HepG2 (cell line): ENCODE results near the gene UBC. TPM values are rescaled to one million over a fixed set of nuclear protein-coding genes. Genes with fewer than 3 reads are reported as not detected.

Experiments used
- ARID5B ChIP-seq: IDR thresholded peaks from 2 replicates; pipeline ENCODE4 v1.4.0; 2020; ENCODE audit warnings: mild to moderate bottlenecking, missing genetic modification reagents
- CHD2 ChIP-seq: IDR thresholded peaks from 2 replicates; pipeline ENCODE4 v1.6.1; 2011; ENCODE audit warnings: low read depth, low read length, improper control_type of control experiment
- EP300 ChIP-seq, 3 experiments: sonication (generic) in 1 of 3; formaldehyde crosslinking in 1 of 3; IDR thresholded peaks; 2 replicates each; pipeline versions ENCODE4 v1.5.1 to v1.6.1; 2011 to 2020; ENCODE audit warnings: low read depth in 2 of 3, low read length in 2 of 3, borderline replicate concordance in 1 of 3, improper control_type of control experiment in 1 of 3, mild to moderate bottlenecking in 1 of 3, missing genetic modification reagents in 1 of 3, moderate library complexity in 1 of 3
- HNF4A ChIP-seq: sonication (generic); formaldehyde crosslinking; IDR thresholded peaks from 2 replicates; pipeline ENCODE4 v1.4.0; 2020; ENCODE audit warnings: missing genetic modification reagents
- KDM3A ChIP-seq: IDR thresholded peaks from 2 replicates; pipeline ENCODE4 v1.6.1; 2018; ENCODE audit warnings: low read depth, missing compliant biosample characterization
- MAZ ChIP-seq, 2 experiments: sonication (generic) in 1 of 2; formaldehyde crosslinking in 1 of 2; IDR thresholded peaks; 2 replicates each; pipeline versions ENCODE4 v1.5.0 to v1.6.1; 2012 to 2020; ENCODE audit warnings: low read depth in 2 of 2, mild to moderate bottlenecking in 2 of 2, borderline replicate concordance in 1 of 2, improper control_type of control experiment in 1 of 2, low read length in 1 of 2, missing genetic modification reagents in 1 of 2, moderate library complexity in 1 of 2
- NFYB ChIP-seq: sonication (generic); formaldehyde crosslinking; IDR thresholded peaks from 2 replicates; pipeline ENCODE4 v1.4.0; 2020; ENCODE audit warnings: missing genetic modification reagents
- NONO ChIP-seq, 2 experiments: fragments of 450-650 bp in 1 of 2; sonication (generic) in 1 of 2; formaldehyde crosslinking in 1 of 2; IDR thresholded peaks in 1 of 2; conservative IDR thresholded peaks in 1 of 2; 2 replicates each; pipeline versions ENCODE4 v1.6.1 to v1.8.0; 2017 to 2022; ENCODE audit warnings: mild to moderate bottlenecking in 1 of 2, missing genetic modification reagents in 1 of 2, moderate library complexity in 1 of 2
- NRL ChIP-seq: sonication (generic); formaldehyde crosslinking; IDR thresholded peaks from 2 replicates; pipeline ENCODE4 v1.5.0; 2020; ENCODE audit warnings: missing genetic modification reagents, mild to moderate bottlenecking, moderate library complexity, borderline replicate concordance
- PHB2 ChIP-seq: fragments of 450-650 bp; IDR thresholded peaks from 2 replicates; pipeline ENCODE4 v1.6.1; 2018; ENCODE audit not compliant: partially characterized antibody
- RCOR2 ChIP-seq: IDR thresholded peaks from 2 replicates; pipeline ENCODE4 v1.6.1; 2016; ENCODE audit warnings: missing biosample characterization, missing genetic modification reagents
- SATB2 ChIP-seq: sonication (generic); formaldehyde crosslinking; IDR thresholded peaks from 2 replicates; pipeline ENCODE4 v1.5.0; 2020; ENCODE audit warnings: missing genetic modification reagents
- SP2 ChIP-seq: sonication (generic); formaldehyde crosslinking; IDR thresholded peaks from 2 replicates; pipeline ENCODE4 v1.5.1; 2020; ENCODE audit warnings: mild to moderate bottlenecking, missing genetic modification reagents
- ZBTB1 ChIP-seq: sonication (generic); formaldehyde crosslinking; IDR thresholded peaks from 2 replicates; pipeline ENCODE4 v1.4.0; 2020; ENCODE audit warnings: missing genetic modification reagents, borderline replicate concordance
- ZNF12 ChIP-seq: sonication (generic); formaldehyde crosslinking; IDR thresholded peaks from 2 replicates; pipeline ENCODE4 v1.5.0; 2020; ENCODE audit warnings: missing genetic modification reagents
- ZNF24 ChIP-seq: fragments of 450-650 bp; IDR thresholded peaks from 2 replicates; pipeline ENCODE4 v1.6.1; 2017; ENCODE audit warnings: antibody characterized with exemption, mild to moderate bottlenecking
- ZNF350 ChIP-seq: sonication (generic); formaldehyde crosslinking; IDR thresholded peaks from 2 replicates; pipeline ENCODE4 v1.4.0; 2020; ENCODE audit warnings: mild to moderate bottlenecking, low read depth, missing genetic modification reagents, borderline replicate concordance
- ZNF710 ChIP-seq: sonication (generic); formaldehyde crosslinking; IDR thresholded peaks from 2 replicates; pipeline ENCODE4 v1.5.0; 2020; ENCODE audit warnings: mild to moderate bottlenecking, missing genetic modification reagents, borderline replicate concordance
- ZNF83 ChIP-seq: sonication (generic); formaldehyde crosslinking; IDR thresholded peaks from 2 replicates; pipeline ENCODE4 v1.4.0; 2020; ENCODE audit warnings: missing genetic modification reagents, mild to moderate bottlenecking, borderline replicate concordance
- ZNF879 ChIP-seq: sonication (generic); formaldehyde crosslinking; IDR thresholded peaks from 2 replicates; pipeline ENCODE4 v1.8.1; 2023; ENCODE audit warnings: missing genetic modification reagents
- ZSCAN29 ChIP-seq: sonication (generic); formaldehyde crosslinking; conservative IDR thresholded peaks from 2 replicates; pipeline ENCODE4 v1.4.0; 2020; ENCODE audit warnings: mild to moderate bottlenecking, missing genetic modification reagents
- polyA plus RNA-seq, 8 experiments: library from polyadenylated mRNA; depleted of rRNA in 3 of 8; stranded (reverse) in 7 of 8; unstranded in 1 of 8; fragments of >200 nt; fragmentation: Illumina TruSeq in 4 of 8; extraction: Trizol in 4 of 8; gene quantifications; 2 replicates each; pipeline versions ENCODE4 v1.2.1 to v1.2.3, GENCODE V29; 2011 to 2016; ENCODE audit warnings: low read depth in 4 of 8, missing spikeins in 1 of 8, mixed read lengths in 1 of 8; ENCODE audit not compliant: insufficient read depth in 1 of 8
- total RNA-seq, 5 experiments: library from RNA; depleted of rRNA; stranded (reverse); fragments of >200 nt; fragmentation: Illumina TruSeq; extraction: Trizol; gene quantifications; 2 replicates each; pipeline ENCODE4 v1.2.3, GENCODE V29; 2016; ENCODE audit warnings: low read depth in 1 of 5
- TF ChIP-seq, protein P1 (sequence below): sonication (generic); formaldehyde crosslinking; IDR thresholded peaks from 2 replicates; pipeline ENCODE4 v1.8.1; 2023; ENCODE audit warnings: mild to moderate bottlenecking, inconsistent platforms, moderate library complexity, missing genetic modification reagents, borderline replicate concordance

UBC gene
- total and polyA plus RNA-seq, 2 of the 13 experiments (the other 11 are each of a cell fraction or from before 2014, with no cell fraction given) = 805 to 1,432 TPM

DNA sequence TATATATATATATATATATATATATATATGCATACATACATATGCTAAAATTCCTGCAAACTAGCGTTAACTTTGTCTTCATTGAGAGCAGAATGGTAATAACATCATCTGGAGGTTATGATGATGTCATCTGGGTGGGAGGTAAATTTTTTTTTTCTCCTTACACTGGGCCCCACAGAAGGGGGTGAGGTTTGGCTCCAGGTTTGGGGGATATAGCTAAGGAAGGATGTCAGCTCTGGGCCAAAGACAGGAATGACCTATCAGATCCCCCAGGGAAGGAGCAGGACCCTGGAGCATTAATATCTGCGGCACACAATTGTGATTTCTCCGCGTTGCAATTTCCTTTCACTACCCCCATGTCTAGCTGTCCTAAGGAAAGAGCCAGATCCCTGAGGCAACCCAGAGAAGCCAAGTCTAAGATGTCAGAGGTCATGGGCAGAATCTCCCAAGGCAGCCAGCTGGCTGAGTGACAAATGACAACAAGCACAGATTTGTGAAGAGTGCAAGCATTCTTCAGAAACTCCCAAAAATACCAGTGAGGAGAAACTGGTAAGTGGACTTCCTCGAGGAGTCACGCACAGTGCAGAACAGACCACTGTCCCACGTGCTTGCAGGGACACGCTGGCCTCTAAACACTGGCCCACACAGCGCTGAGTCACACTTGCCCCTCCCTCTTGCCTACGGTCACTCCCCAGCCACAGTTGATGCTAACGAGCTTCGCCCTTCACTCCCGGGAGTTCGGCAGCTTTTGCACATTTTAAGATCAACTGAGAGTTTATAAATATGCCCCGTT lies 9.9 kb downstream of the UBC start (continued):
- no peak for TF ChIP-seq NRL
- TF ChIP-seq ZNF12 (CRISPR knock-in tag) = no peak
- TF ChIP-seq ZNF83 (CRISPR knock-in tag) = no peak
- no peak for TF ChIP-seq SP2 (CRISPR knock-in tag)
- TF ChIP-seq NONO (IDR thresholded peaks at IDR 0.05) = no peak
- no peak for TF ChIP-seq NONO (CRISPR knock-in tag; conservative IDR thresholded peaks at IDR 0.05)
- TF ChIP-seq RCOR2 (CRISPR knock-in tag) = 0 out of 2 replicates have a peak, but pooled peaks have one; percentile 34
- TF ChIP-seq KDM3A (CRISPR knock-in tag) = 0 out of 2 replicates have a peak, but pooled peaks have one; percentile 53
- TF ChIP-seq, protein P1, sequence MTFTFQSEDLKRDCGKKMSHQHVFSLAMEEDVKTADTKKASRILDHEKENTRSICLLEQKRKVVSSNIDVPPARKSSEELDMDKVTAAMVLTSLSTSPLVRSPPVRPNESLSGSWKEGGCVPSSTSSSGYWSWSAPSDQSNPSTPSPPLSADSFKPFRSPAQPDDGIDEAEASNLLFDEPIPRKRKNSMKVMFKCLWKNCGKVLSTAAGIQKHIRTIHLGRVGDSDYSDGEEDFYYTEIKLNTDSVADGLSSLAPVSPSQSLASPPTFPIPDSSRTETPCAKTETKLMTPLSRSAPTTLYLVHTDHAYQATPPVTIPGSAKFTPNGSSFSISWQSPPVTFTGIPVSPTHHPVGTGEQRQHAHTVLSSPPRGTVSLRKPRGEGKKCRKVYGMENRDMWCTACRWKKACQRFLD = no peak
- TF ChIP-seq ZSCAN29 (CRISPR knock-in tag) = no peak
- no peak for TF ChIP-seq ZNF350
- no peak for TF ChIP-seq ZBTB1 (CRISPR knock-in tag)
- TF ChIP-seq EP300 (IDR thresholded peaks at IDR 0.05; ENCODE audit: low read depth in 2 of 2, low read length in 2 of 2) = no peak
- TF ChIP-seq EP300 (CRISPR knock-in tag; IDR thresholded peaks at IDR 0.05; ENCODE audit: borderline replicate concordance) = 0 out of 2 replicates have a peak, but pooled peaks have one; percentile 23
- no peak; the same call in 1 of the 2 replicates for TF ChIP-seq MAZ (IDR thresholded peaks at IDR 0.05; ENCODE audit: borderline replicate concordance, low read depth, low read length)
- TF ChIP-seq MAZ (CRISPR knock-in tag; IDR thresholded peaks at IDR 0.05; ENCODE audit: low read depth) = peak; percentile 73
- no peak for TF ChIP-seq ZNF879 (CRISPR knock-in tag)
- TF ChIP-seq HNF4A = no peak; the same call in 1 of the 2 replicates
- no peak for TF ChIP-seq PHB2
- no peak for TF ChIP-seq SATB2 (CRISPR knock-in tag)
- TF ChIP-seq ZNF24 = no peak
- no peak; the same call in 1 of the 2 replicates for TF ChIP-seq NFYB (CRISPR knock-in tag)
- TF ChIP-seq ZNF710 (CRISPR knock-in tag) = no peak
- no peak for TF ChIP-seq CHD2
- peak; percentile 80 for TF ChIP-seq ARID5B (CRISPR knock-in tag)
